Mucosa of descending colon (tissue), 3 donors: Measurements from ENCODE around the gene ZNF841. TPM values are rescaled to one million over a fixed set of nuclear protein-coding genes. Genes with fewer than 3 reads are reported as not detected.
"Not testable (repeated sequence)": the region's sequence is repeated elsewhere in the genome, so short reads cannot be mapped to it uniquely, and the experiment has no call there.

Experiments used
- ATAC-seq: fragments of 200-7000 bp; cut with Tn5 transposase; one replicate; pipeline ENCODE4 v1.9.1; 2020; ENCODE audit warnings: mild to moderate bottlenecking, moderate library complexity
- DNase-seq, 3 donors: peaks; one replicate each; pipeline ENCODE4 v3.0.0-alpha.2; 2020
- H3K36me3 ChIP-seq: fragments of 200-600 bp; one replicate; pipeline ENCODE4 v1.8.0; 2021; ENCODE audit warnings: low read depth, mild to moderate bottlenecking
- H3K4me1 ChIP-seq: fragments of 200-600 bp; one replicate; pipeline ENCODE4 v1.8.0; 2021; ENCODE audit warnings: low read depth, mild to moderate bottlenecking
- H3K4me3 ChIP-seq: fragments of 200-600 bp; one replicate; pipeline ENCODE4 v1.8.0; 2021; ENCODE audit warnings: mild to moderate bottlenecking
- H3K9me3 ChIP-seq: fragments of 200-600 bp; one replicate; pipeline ENCODE4 v1.8.0; 2021; ENCODE audit warnings: mild to moderate bottlenecking
- intact Hi-C, 2 donors: fragments of 100-400 bp; cut with DNase I in 1 of 2; cut with micrococcal nuclease in 1 of 2; formaldehyde crosslinking; loops; one replicate each; pipeline versions ENCODE4 v1.11.0 to v1.11.1; 2022; cut with DNase I, micrococcal nuclease
- total RNA-seq, 3 donors: library from RNA; stranded (reverse); fragmentation: NEBNext Ultra II Directional in 2 of 3; extraction: Animal tissue kit (Norgen Biotek cat#: 25700) in 2 of 3; gene quantifications; one replicate each; pipeline versions ENCODE4 v1.2.1 to v1.2.4, GENCODE V29; 2021 to 2023
- TF ChIP-seq, protein P1 (sequence below): fragments of 200-600 bp; IDR thresholded peaks from one replicate; pipeline ENCODE4 v1.8.0; 2022; ENCODE audit warnings: antibody characterized with exemption, mild to moderate bottlenecking
- donor health status: DM: no; HTN: no; CAD: no; lungs with moderate emphysema.
- donor health status: DM: no; HTN: no; CAD: no.
- donor health status: DM: no; HTN: yes; CAD: no.

ZNF841 gene
- total RNA-seq, 3 donors from 2014 or later = 13.4 to 22.4 (median 20.1) TPM

- H3K36me3 ChIP-seq = peaks cover 10% of the 10 kb centered on the region
- TF ChIP-seq, protein P1, sequence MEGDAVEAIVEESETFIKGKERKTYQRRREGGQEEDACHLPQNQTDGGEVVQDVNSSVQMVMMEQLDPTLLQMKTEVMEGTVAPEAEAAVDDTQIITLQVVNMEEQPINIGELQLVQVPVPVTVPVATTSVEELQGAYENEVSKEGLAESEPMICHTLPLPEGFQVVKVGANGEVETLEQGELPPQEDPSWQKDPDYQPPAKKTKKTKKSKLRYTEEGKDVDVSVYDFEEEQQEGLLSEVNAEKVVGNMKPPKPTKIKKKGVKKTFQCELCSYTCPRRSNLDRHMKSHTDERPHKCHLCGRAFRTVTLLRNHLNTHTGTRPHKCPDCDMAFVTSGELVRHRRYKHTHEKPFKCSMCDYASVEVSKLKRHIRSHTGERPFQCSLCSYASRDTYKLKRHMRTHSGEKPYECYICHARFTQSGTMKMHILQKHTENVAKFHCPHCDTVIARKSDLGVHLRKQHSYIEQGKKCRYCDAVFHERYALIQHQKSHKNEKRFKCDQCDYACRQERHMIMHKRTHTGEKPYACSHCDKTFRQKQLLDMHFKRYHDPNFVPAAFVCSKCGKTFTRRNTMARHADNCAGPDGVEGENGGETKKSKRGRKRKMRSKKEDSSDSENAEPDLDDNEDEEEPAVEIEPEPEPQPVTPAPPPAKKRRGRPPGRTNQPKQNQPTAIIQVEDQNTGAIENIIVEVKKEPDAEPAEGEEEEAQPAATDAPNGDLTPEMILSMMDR = no peak
- peaks cover 100% of the 10 kb centered on the region for H3K9me3 ChIP-seq
- H3K4me3 ChIP-seq = no peak overlapping the region
- intact Hi-C loops = no loop called here
- DNase-seq (no peak), ATAC-seq (no peak)
- no peaks in the 10 kb centered on the region for H3K4me1 ChIP-seq
Observed at GRCh38 chr19:52112624-52113023, 17.1 kb upstream of the ZNF841 start.

DNA sequence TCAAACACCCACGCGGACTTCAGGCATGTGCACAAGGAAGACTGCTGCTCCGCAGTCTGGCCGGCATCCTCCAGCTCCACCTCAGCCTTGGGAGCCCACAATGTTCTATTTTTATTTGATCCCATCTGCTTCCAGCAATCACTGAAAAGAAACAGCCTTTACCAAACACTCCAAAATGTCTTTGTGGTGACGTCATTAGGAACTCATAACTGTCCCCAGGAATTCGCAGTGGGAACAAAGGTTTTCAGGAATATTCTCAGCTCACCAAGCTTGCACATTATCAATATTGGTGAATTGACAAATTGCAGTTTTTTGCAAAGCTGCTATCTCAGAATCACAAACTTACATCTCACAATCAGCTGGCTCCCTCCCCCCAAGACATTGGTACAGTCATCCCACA is 15.2 kb upstream of the ZNF841 start:
- intact Hi-C loops = no loop called here
- H3K9me3 ChIP-seq = peaks cover 100% of the 10 kb centered on the region
- H3K36me3 ChIP-seq = no peaks in the 10 kb centered on the region
- TF ChIP-seq, protein P1 = no peak
- DNase-seq = no peak
- H3K4me1 ChIP-seq = no peaks in the 10 kb centered on the region
- H3K4me3 ChIP-seq = no peak overlapping the region
- ATAC-seq = no peak

GRCh38 chr19:52102782-52103181 is 7.2 kb upstream of the ZNF841 start:
- Histone ChIP-seq H3K4me1 (no peaks in the 10 kb centered on the region), H3K36me3 (no peaks in the 10 kb centered on the region), H3K4me3 (no peak overlapping the region), H3K9me3 (peaks cover 85% of the 10 kb centered on the region)
- ATAC-seq (no peak), DNase-seq (no peak)
- TF ChIP-seq, protein P1 = no peak
- intact Hi-C loops = no loop called here

DNA sequence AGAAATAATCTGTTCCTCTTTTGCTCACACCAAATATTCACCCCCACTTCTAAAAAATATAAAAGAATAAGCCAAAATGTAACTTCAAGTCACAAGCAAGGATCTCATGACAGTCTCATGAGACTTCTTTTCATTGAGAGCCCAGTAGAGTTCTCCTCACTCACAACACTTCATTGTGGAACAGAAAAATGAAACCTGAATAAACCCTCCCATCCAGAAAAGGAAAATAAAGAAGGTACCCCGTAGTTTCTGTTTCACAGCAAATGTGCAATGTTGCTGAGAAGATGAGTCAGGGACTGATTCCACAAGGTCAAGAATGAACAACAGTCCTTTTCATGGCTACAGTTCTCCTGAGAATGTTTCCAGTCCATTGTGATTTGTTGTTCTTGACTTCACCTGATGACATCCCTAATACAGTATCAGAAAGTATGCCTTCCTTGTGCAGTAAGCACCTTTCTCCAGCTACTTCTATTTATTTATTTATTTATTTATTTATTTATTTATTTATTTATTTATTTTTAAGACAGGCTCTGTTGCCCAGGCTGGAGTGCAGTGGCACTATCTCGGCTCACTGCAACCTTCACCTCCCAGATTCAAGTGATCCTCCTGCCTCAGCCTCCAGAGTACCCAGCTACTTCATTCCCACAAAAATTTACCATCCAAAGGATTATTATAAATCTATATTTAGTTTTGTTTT is 6.4 kb upstream of the ZNF841 start:
- DNase-seq = no peak
- no peak overlapping the region for H3K4me3 ChIP-seq
- no peaks in the 10 kb centered on the region for H3K36me3 ChIP-seq
- TF ChIP-seq, protein P1 = no peak
- no peak for ATAC-seq
- intact Hi-C loops = no loop called here
- H3K4me1 ChIP-seq = no peaks in the 10 kb centered on the region
- peaks cover 85% of the 10 kb centered on the region for H3K9me3 ChIP-seq

GRCh38 chr19:52099497-52100138 is 4.1 kb upstream of the ZNF841 start:
- intact Hi-C loops = no loop called here
- TF ChIP-seq, protein P1 = no peak
- no peak overlapping the region for H3K4me3 ChIP-seq
- ATAC-seq (no peak), DNase-seq (no peak)
- H3K4me1 ChIP-seq = peaks cover under 1% of the 10 kb centered on the region
- no peaks in the 10 kb centered on the region for H3K36me3 ChIP-seq
- peaks cover 71% of the 10 kb centered on the region for H3K9me3 ChIP-seq

DNA sequence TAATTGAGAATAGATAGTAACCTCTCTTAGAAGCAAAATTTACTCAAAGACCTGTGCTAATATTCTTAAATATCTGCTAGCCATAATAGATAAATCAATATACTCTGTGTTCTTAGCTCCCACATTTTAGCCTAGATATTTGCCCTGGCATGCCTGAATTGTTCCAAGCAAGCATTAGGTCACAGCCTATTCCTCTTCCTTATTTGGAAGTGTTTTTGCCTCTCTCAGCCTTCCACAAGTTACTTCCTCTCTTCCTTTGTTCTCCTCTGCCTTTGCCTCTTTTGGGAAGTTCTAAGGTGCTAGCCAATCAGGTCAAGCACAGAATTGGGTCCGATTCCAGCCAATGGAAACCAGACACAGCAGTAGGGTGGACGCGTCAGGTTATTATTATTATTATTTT is 851 bp upstream of the ZNF841 start:
- ATAC-seq, DNase-seq, H3K4me1 ChIP-seq, H3K36me3 ChIP-seq, intact Hi-C loops, H3K4me3 ChIP-seq: not testable (repeated sequence)
- peaks cover 59% of the 10 kb centered on the region for H3K9me3 ChIP-seq
